HG02938 (cell line): Measurements from ENCODE around the gene CKLF.
A peak's percentile ranks its signal among the peaks of the same experiment; 100 is the strongest.

Source experiments
- ATAC-seq: cut with Tn5 transposase; IDR thresholded peaks from one replicate; pipeline ENCODE4 v1.9.1; 2021; ENCODE audit warnings: mild to moderate bottlenecking, moderate library complexity; ENCODE audit not compliant: unreplicated experiment

Gene CKLF

DNA sequence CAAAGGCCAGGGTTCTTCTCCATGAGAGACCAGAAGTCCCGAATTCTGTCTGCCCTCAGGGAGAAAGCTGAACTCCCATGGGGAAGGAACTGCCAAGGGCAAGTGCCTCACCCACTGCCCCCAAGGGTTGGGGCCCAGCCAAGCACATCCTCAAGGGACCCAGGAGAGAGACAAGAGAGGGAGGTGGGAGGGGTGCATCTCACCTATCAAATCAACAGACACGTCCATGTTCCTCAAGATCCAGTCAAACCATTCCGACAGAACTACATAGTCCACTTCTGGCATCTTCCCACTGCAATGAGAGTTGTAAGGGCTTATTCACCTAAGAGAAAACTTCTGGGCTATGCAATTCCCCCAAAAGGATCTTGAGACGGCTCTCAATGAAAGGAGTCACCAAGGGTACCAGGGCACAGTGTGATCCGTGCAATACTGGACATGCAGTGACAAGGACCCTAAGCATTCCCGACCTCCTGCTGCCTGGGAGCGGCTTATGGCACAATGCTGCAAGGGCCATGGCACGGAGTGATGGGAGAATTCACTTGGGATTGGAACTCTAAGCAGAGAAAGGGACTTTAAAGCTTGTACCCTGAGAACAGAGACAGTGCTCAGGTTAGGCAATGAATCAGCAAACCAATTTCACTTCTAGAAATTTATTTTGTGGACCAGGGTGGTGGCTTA, 34.7 kb upstream of the CKLF start:
- no peak for ATAC-seq

DNA sequence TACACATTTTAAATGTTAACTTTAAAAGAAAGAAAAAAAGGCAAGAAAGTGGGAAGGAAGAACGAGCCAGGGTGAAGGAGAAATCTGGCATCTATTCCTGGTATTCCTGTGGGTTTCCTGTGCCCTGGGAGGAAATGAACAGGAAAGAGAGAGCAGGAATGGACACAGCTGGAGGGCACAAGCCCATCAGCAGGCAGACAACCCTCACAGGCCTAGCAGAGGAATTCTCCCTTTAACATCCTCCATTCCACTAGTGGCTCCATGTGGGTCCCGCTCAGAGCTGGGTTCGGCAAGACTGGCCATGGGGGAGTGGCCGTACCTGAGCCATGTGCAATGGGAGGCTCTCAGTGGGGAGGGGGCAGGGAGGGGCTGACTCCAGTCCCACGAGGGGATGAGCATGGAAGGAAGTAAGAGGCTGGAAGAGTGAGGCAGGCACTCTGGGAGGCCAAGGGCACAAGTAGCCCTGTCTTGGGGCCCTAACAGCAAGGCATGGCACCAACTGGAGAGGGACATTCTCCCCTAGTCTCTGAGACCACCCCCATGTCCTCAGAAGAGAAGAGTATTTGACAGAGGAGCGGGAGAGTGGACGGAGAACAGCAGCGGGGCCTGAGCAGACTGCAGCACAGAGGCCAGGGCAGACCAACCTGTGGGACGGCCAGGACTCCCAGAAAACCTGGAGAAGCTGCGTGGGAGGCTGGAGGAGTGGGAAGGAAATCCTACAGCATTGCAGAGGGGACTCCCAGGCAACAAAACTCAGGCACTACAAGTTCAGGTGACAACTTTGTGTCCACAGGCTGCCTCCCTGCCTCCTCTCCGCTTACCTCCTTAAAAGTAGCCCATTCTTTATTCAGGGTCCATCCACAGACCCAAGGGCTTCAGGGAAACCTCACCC, 32.6 kb upstream of the CKLF start:
- ATAC-seq: no peak

DNA sequence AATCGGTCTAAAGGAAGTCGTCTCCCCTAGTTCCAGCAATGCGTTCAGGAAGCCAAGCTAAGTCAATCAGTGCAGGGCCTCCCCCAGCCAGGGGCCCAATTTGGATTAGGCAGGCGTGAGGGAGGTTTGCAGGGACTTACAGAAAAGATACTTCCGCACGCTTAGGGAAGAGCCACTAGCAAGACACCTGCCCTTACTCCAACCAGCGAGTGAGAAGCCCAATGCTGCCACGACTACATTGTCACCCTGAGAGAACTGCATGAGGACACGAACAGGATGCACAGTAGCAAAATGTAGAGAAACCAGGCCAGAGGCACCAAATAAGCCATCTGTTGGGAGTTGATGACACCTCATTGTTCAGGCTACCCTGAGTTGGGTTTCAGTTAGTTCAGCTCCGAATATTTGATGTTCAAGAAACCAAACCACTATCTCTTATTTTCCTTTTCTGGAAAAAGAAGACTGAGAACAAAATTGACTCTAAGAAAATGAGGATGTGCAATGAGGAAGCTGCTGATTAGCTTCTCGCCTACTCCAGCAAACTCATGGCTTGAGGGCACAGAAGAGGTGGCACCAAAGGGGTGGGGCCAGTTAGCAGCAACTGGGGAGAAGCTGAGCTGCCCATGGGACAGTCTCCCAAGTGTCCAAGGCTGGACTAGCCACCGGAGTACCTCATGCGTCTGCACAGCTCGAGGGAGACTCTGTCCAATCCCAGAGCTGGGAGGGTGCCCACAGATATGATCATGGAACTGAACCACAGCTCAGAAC, 31.8 kb upstream of the CKLF start:
- ATAC-seq: no peak

DNA sequence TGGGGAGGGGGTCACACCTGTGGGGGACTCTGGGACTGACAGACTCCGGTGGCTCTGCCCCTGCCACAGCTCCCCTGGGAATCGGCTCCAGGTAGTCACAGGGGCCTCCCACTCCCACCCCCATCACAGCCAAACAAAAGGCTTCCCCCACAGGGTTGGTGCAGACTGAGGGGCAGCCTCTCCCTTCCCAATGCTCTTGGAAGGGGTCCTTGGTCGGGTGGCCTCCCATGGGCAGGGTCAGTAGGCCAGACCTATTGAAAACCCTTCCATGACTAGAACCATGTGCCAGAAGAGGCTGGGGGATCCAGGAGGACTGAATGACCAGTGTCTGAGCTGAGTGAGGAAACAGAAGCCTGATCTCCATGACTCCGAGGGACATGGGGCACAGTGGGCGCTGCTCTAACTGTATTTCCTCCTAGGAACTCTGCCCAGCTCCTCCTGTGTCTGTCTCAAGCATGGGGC, 31.1 kb upstream of the CKLF start:
- ATAC-seq: no peak

DNA sequence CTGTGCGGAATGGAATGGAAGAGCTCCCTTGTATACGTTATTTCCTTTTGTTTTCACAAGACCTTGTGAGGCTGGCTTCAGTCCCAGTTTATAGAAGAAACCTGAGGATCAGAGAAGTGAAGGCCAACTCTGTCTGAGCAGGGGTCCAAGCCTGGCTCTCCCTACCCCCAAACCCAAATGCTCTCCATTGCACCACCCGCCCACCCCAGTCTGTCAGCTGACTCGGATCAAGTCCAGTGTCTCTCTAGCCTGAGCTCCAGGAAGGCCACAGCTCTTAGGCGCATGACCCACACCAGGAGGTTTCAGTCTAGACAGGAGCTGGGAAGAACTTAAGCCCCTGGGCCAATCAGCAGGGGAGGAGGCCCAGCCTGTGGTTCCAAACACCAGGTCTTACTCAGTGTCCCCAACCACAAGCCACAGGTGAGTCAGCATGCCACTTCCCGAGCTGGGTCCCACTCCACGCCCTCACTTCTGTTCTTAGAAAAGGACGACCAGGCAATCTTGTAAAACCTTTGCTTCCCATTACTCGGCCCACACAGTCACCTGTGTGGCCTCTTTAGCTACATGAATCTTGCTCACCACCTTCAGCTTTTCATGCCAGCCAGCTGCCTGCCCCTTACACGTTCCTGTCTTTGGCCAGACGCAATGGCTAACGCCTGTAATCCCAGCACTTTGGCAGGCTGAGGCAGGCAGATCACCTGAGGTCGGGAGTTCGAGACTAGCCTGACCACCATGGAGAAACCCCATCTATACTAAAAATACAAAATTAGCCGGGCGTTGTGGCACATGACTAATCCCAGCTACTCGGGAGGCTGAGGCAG, 30.2 kb upstream of the CKLF start:
- no peak for ATAC-seq

DNA sequence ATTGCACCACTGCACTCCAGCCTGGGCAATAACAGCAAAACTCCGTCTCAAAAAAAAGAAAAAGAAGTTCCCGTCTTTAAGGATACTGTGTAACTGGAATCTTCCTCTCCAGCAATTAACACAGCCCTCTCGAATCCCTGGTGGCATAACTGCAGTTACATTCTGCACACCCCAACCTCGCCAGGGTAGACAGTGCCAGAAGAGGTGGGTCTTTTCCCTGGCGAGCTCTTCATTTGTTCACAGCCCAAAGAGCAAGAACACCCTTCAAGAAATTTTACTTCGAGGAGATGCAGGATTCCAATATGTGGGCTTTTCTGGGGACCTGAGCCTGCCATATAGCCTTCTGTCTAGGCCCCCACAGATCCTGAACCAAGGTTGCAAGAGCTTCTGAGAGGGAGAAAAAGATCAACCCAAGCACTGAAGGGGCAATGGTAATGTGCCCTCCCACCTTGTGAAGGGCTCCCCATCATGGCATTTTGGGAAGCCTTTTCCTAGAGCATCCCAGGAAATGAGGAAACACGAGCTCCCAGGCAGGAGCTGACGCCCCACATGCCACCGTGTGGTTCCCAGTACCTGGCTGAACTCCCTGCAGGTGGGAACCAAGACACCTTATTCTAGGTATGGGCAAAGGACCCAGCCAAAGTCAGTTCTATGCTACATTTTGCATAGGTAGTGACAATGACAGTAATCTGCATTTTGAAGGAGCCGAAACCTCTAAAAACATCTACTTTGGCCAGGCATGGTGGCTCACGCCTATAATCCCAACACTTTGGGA, 29.4 kb upstream of the CKLF start:
- ATAC-seq: no peak

DNA sequence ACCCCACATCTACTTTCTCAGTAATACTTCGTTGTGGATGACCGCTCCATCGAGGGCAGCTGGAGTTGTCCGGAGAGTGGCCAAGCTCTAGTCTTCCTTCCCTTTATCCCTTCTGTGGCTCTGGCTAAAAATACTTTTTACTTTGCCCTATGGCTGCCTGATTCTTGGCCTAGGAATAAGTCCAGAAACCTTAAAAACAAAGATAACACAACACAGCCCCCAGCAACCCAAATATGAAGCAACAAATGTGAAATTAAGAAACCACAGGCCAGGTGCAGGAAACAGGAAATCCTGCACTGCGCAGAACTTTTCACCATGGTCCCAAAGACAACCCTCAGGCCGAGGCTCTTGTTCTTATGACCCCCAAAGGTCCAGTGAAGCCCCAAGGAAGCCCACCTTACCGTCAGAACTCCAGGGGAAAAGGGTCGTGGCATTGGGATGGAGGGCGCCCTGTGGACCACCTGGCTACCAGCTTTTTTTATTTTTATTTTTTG, 28.5 kb upstream of the CKLF start:
- peak; percentile 50 for ATAC-seq

DNA sequence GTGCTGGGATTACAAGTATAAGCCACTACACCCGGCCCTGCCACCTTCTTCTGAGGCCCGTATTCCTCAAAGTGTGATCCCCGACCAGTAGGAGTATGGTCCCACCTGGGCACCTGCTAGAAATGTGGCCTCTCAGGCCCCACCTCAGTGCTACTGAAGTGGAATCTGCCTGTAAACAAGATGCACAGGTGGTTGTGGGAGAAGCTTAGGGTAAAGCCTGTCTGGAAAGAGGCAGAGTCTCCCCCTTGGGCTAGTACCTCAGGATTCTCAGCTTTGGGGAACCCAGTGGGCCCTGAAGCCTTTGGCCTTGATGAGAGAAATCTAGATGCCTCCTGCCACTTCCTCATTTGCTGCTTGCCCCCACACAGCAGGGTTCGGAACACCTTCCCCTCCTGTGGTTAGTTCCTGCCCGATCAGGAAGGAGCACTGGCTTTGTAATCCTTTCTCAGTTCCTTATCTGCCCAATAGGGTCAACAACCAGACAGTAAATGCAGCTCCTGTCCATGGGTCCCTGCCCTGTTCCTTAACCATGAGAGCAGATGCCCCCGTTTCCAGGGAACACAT, 27.7 kb upstream of the CKLF start:
- peak; percentile 51 for ATAC-seq

DNA sequence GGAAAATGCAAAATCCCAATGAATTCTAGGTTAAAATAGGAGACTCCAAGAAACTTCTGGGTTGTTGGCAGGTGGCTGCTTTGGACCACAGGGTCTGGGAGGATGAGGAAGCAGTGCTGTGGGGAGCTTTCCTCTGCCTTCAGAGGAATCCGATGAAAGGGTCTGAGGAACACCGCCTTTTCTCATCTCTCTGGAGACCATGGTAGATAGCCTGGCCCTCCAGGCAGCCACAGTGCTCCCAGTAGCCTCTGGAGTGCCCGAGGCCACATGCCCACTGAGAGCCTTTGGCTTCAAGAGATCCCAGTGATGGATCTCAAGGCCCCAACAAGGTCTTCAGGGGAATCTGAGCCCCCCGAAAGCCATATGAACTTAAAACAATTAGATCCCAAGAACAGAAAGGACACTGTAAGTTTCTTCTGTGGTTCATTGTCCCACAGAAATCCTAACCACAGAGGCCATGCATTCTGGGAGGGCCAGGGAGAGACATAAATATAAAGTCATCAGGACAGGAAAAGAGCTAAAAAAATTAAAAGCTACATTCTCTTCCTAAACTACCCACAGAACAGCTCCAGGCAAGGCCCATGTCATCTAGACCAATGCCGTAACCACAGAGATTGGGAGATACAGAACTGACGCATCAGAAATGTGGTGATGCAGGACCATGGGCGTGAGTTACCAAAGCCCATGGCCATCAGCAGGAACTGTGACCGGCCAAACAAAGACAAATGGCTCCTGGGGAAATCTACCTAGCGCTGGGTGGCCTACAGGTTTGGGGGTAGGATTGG, 26.8 kb upstream of the CKLF start:
- no peak for ATAC-seq

DNA sequence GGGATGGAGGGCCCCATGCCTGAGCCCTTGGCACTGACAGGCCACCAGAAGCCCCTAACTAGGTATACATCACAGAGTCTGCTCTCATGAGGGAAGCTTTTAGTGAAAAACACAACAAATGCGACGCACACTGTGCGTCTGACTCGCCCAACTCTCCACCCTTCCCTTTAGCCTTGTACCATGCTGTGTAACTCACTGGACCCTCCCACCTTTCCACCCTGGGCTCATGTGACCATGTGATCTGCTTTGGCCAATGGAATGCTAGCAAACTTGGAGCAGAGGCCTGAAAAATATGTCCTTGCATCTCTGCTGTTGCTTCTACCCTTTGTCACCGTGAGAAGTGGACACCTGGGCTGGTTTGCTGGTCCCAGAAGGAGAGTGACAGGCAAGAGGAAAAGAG, 24.1 kb upstream of the CKLF start:
- no peak for ATAC-seq

DNA sequence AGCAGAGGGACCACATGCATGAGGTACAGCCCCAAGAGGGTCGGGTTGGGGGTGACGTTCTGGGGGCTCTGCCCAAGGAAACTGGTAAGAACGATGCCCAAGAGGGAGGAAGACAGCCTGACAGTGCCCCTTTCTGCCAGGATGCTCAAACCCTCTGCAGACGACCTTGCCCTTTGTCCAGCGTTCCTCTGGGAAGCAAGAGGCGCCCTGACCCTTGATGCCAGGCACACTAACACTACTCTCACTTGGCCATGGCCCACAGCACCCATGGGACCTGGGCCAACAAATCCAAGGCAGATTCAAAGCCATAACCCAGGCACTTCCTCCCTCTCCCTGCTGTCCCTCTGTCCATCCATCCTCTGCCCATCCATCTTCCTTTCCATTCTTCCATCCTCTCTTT, 22.9 kb upstream of the CKLF start:
- no peak for ATAC-seq

DNA sequence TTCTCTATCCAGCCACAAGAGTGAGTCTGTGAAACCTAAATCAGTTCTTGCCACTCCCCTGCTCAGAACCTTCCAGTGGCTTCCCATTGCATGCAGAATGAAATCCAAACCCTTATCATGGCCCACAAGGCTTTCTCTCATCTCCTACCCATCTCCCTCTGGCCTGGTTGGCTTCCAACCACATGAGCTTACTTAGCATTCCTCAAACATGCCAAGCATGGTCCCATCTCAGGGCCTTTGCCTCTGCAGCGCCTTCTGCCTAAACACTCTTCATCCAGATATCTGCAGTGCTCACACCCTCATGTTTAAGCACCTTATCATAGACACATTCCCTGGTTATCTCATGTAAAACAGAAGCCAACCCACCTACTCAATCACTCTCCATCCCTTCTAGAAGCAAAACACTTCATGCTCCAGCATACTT, 18.0 kb upstream of the CKLF start:
- ATAC-seq: no peak

DNA sequence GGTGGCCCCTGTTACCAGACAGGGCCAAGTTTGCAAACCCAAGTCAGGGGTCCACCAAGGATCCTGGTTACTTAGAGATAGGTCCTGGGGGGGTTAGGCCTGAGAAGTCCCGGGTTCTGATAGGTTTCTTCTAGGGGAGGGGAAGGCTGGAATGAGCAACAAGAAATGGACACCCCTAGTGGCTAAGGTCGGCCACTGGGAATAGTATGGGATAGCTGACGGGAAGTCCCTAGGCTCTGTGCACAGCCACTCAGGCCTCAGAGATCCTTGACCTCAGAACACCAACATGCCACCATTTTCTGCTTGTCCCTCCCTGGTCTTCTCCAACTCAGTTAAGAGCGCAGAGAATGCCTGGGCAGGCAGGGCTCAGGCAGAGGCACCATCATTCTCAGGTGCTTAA, 15.9 kb upstream of the CKLF start:
- no peak for ATAC-seq

DNA sequence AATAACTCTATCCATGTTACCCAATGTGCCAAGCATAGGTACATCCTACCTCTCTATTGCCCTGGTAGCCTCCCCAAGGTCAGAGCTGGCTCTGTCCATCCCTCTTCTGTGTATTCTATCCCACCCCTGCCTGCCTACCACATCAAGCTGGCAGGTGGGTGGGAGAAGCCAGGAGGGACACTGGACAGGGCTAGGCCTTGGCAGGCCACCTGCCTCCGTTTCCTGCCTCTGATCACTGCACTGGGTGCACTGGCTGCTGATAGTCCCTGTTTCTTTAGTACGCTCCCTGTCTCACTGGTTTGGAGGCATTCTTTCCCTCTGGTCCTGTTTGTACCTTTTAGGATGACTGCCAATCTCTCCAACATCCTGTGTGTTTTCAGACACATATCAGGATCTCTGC, 15.1 kb upstream of the CKLF start:
- no peak for ATAC-seq

DNA sequence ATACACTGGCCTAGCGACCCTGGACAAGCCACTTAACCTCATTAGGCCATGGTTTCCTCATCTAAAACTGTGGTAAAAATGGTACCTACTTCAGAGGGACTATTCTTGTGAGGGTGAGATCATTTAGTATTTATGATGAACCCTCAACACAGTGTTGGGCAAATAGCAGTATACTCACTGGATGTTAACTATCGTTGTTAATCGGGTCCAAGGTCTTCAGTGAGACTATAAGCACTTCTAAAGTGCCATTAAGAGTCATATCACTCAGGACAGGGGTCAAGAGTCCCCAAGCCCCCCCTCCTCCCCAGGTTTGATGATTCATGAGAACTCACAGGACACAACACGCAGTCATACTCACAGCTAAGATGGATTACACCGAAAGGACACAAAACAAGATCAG, 13.5 kb upstream of the CKLF start:
- no peak for ATAC-seq

DNA sequence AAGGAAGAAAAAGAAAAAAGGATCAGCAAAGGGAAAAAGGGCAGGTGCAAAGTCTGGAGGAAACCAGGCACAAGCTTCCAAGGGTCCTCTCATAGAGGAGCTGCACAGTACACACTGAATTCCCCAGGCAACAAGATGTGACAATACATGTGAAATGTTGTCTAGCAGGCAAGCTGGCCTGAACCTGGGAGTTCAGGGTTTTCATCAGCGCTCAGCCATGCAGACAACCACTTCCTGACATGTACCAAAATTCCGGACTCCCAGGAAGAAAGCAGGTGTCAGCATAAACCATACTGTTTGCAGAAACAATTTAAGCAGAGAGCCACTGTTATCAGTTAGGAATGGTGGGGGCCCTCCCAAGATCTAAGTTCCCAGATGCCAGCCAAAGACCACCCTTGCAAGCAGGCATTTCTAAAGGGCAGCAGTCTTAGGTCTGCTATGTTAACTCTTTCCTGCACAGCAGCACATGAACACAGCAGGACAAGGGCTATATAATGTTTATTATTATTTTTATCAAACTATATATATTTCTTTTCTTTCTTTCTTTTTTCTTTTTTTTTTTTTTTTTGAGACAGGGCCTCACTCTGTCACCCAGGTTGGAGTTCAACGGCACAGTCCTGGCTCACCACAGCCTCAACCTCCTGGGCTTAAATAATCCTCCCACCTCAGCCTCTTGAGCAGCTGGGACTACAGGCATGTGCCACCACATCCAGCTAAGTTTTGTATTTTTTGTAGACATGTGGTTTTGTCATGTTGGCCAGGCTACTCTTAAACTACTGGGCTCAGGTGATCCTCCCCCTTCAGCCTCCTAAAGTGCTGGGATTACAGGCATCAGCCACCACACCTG, 12.5 kb upstream of the CKLF start:
- no peak for ATAC-seq

DNA sequence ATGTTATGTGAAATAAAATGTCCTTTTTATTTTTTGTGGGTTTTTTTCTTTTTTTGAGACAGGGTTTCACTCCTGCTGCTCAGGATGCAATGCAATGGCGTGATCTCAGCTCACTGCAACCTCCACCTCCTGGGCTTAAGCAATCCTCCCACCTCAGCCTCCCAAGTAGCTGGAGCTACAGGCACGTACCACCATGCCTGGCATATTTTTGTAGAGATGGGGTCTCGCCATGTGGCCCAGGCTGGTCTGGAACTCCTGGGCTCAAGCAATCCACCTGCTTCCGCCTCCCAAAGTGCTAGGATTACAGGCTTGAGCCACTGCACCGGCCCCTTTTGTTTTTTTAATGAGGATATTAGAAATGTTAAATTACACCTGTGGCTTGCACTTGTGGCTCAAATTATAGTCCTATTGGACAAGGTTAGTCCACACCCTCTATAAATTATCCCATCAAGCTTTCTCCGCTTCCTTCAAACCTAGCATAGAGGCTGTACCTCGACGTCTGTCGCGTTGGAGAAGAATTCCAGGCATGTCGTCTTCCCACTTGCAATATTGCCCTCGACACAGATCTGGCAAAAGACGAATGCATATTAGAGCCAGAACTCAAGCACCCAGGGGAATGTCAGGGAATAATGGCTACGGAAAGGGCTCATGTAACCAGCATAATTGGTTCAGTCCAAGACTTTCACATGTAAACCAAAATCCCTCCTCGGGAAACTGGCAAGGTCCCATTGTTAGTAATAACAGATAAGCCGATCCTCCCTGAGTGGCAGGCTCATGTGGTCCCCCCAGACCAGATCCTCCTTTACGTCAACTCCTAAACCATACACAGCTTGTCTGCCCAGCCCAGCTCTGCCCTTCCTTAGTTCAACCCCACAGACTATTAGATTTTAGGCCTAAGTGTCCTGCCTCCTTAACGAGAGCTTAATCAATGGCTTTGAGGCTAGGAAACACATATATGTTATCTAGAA, 10.7 kb upstream of the CKLF start:
- no peak for ATAC-seq
